H1 (cell line): Measurements from ENCODE around the gene FARS2. TPM values are rescaled to one million over a fixed set of nuclear protein-coding genes. Genes with fewer than 3 reads are reported as not detected.

Experiments used
- CTCF ChIA-PET: fragments of 300-600 bp; sonication (Branson Sonifier 250); formaldehyde crosslinking; loops from one replicate; lab custom pipeline; 2021; ENCODE audit not compliant: partially characterized antibody; lab: Charles Lee
- POLR2A ChIA-PET: fragments of 300-600 bp; sonication (Branson Sonifier 250); formaldehyde crosslinking; loops from one replicate; lab custom pipeline; 2021; ENCODE audit warnings: inconsistent platforms; ENCODE audit not compliant: partially characterized antibody; lab: Charles Lee
- DNase-seq, 2 experiments: peaks; one replicate each; pipeline versions ENCODE4 v3.0.0 to v3.0.0-alpha.2; 2010 to 2022; ENCODE audit warnings: low spot score in 2 of 2, low read depth in 1 of 2, mixed read lengths in 1 of 2
- FAIRE-seq: peaks from 2 replicates; lab custom pipeline; 2011; peaks lifted over from hg19 to GRCh38; lab: Jason Lieb, UNC
- H2AFZ ChIP-seq: 2 replicates; pipeline ENCODE4 v1.8.1; 2012; ENCODE audit warnings: low read length, inconsistent platforms
- H2AK5ac ChIP-seq: 2 replicates; pipeline ENCODE4 v1.6.1; 2013; ENCODE audit warnings: low read depth, low read length
- H2BK120ac ChIP-seq: replicated peaks from 2 replicates; pipeline ENCODE3; 2013; ENCODE audit warnings: low read depth, low read length, inconsistent platforms
- H2BK12ac ChIP-seq: 2 replicates; pipeline ENCODE4 v1.6.1; 2013; ENCODE audit warnings: low read depth, low read length
- H2BK15ac ChIP-seq: 2 replicates; pipeline ENCODE4 v1.6.1; 2013; ENCODE audit warnings: low read length
- H2BK20ac ChIP-seq: 2 replicates; pipeline ENCODE4 v1.6.1; 2013; ENCODE audit warnings: low read length
- H2BK5ac ChIP-seq: 2 replicates; pipeline ENCODE4 v1.6.1; 2013; ENCODE audit warnings: low read depth, low read length
- H3K14ac ChIP-seq: 2 replicates; pipeline ENCODE4 v1.6.1; 2013; ENCODE audit warnings: inconsistent platforms; ENCODE audit not compliant: insufficient read length
- H3K18ac ChIP-seq: 2 replicates; pipeline ENCODE4 v1.6.1; 2013; ENCODE audit warnings: low read length; ENCODE audit errors: extremely low read depth
- H3K23ac ChIP-seq: 2 replicates; pipeline ENCODE4 v1.6.1; 2013; ENCODE audit warnings: inconsistent platforms; ENCODE audit not compliant: insufficient read length
- H3K23me2 ChIP-seq: 2 replicates; pipeline ENCODE4 v1.6.1; 2013; ENCODE audit warnings: low read depth, low read length
- H3K27ac ChIP-seq: 2 replicates; pipeline ENCODE4 v1.6.1; 2011; ENCODE audit warnings: low read depth, low read length, inconsistent platforms
- H3K27me3 ChIP-seq, 4 experiments: replicated peaks in 1 of 4; 1 replicate in 1 of 4; 2 replicates in 3 of 4; pipeline versions ENCODE4 v1.6.1 to v1.8.1; 2011 to 2013; ENCODE audit warnings: low read length in 3 of 4, mild to moderate bottlenecking in 3 of 4, inconsistent platforms in 2 of 4, mixed read lengths in 2 of 4, moderate library complexity in 1 of 4; ENCODE audit not compliant: control insufficient read depth in 3 of 4, insufficient read depth in 3 of 4; ENCODE audit errors: extremely low read depth in 1 of 4
- H3K36me3 ChIP-seq, 4 experiments: 2 replicates each; pipeline versions ENCODE4 v1.6.1 to v1.8.1; 2011 to 2013; ENCODE audit warnings: mild to moderate bottlenecking in 4 of 4, low read length in 3 of 4, moderate library complexity in 2 of 4, control low read depth in 1 of 4, inconsistent platforms in 1 of 4; ENCODE audit not compliant: insufficient read depth in 4 of 4, control insufficient read depth in 2 of 4
- H3K4ac ChIP-seq: replicated peaks from 2 replicates; pipeline ENCODE3; 2013; ENCODE audit warnings: low read length, low read depth, mixed read lengths, inconsistent platforms; ENCODE audit not compliant: insufficient read length
- H3K4me1 ChIP-seq, 4 experiments: replicated peaks in 1 of 4; 1 replicate in 1 of 4; 2 replicates in 3 of 4; pipeline versions ENCODE4 v1.6.1 to v1.8.1; 2011 to 2013; ENCODE audit warnings: low read length in 3 of 4, inconsistent platforms in 2 of 4, mixed read lengths in 1 of 4; ENCODE audit not compliant: insufficient read depth in 4 of 4, control insufficient read depth in 3 of 4
- H3K4me2 ChIP-seq, 2 experiments: 2 replicates each; pipeline versions ENCODE4 v1.6.1 to v1.8.1; 2011 to 2013; ENCODE audit warnings: low read depth in 2 of 2, low read length in 2 of 2, control low read depth in 1 of 2, inconsistent platforms in 1 of 2, mild to moderate bottlenecking in 1 of 2; ENCODE audit not compliant: insufficient read depth in 1 of 2
- H3K4me3 ChIP-seq, 4 experiments: fragments of 200-600, 300-600 bp in 1 of 4; sonication (generic), shearing (Covaris generic), sonication (Bioruptor Twin) in 1 of 4; 2 replicates each; pipeline versions ENCODE4 v1.5.1 to v1.8.1; 2011 to 2016; ENCODE audit warnings: low read length in 4 of 4, low read depth in 3 of 4, control low read depth in 2 of 4, inconsistent platforms in 2 of 4, mild to moderate bottlenecking in 2 of 4, mixed read lengths in 1 of 4, moderate library complexity in 1 of 4; ENCODE audit not compliant: insufficient read depth in 2 of 4; ENCODE audit errors: extremely low read depth in 1 of 4
- H3K56ac ChIP-seq: replicated peaks from 2 replicates; pipeline ENCODE3; 2013; ENCODE audit warnings: low read depth, mild to moderate bottlenecking, mixed read lengths, low read length, inconsistent platforms; ENCODE audit not compliant: insufficient read length
- H3K79me1 ChIP-seq: 2 replicates; pipeline ENCODE4 v1.6.1; 2013; ENCODE audit warnings: low read depth, low read length, control low read depth
- H3K79me2 ChIP-seq, 2 experiments: 2 replicates each; pipeline versions ENCODE4 v1.6.1 to v1.8.1; 2012 to 2013; ENCODE audit warnings: low read length in 2 of 2, mild to moderate bottlenecking in 2 of 2, inconsistent platforms in 1 of 2; ENCODE audit not compliant: insufficient read depth in 2 of 2, control insufficient read depth in 1 of 2
- H3K9ac ChIP-seq, 4 experiments: replicated peaks in 1 of 4; 1 replicate in 1 of 4; 2 replicates in 3 of 4; pipeline versions ENCODE4 v1.6.1 to v1.8.1; 2011 to 2013; ENCODE audit warnings: low read depth in 3 of 4, low read length in 3 of 4, control low read depth in 2 of 4, mild to moderate bottlenecking in 2 of 4, moderate library complexity in 2 of 4, inconsistent platforms in 1 of 4; ENCODE audit errors: extremely low read depth in 1 of 4
- H3K9me3 ChIP-seq, 2 experiments: 2 replicates each; pipeline versions ENCODE4 v1.6.1 to v1.8.1; 2012 to 2013; ENCODE audit warnings: mild to moderate bottlenecking in 2 of 2, moderate library complexity in 2 of 2, control low read depth in 1 of 2, inconsistent platforms in 1 of 2, low read depth in 1 of 2, low read length in 1 of 2, mixed read lengths in 1 of 2; ENCODE audit not compliant: insufficient read depth in 2 of 2
- H4K20me1 ChIP-seq, 2 experiments: replicated peaks in 1 of 2; 2 replicates each; pipeline versions ENCODE3 to v1.8.1; 2011 to 2013; ENCODE audit warnings: inconsistent platforms in 2 of 2, low read length in 2 of 2, mild to moderate bottlenecking in 1 of 2; ENCODE audit not compliant: insufficient read depth in 2 of 2, control insufficient read depth in 1 of 2
- H4K5ac ChIP-seq: 2 replicates; pipeline ENCODE4 v1.6.1; 2013; ENCODE audit warnings: low read length, low read depth, mixed read lengths, inconsistent platforms; ENCODE audit not compliant: insufficient read length
- H4K8ac ChIP-seq: 2 replicates; pipeline ENCODE4 v1.8.0; 2013; ENCODE audit warnings: mild to moderate bottlenecking, moderate library complexity, low read length, inconsistent platforms; ENCODE audit not compliant: insufficient read depth; ENCODE audit errors: extremely low read depth
- H4K91ac ChIP-seq: replicated peaks from 2 replicates; pipeline ENCODE3; 2013; ENCODE audit warnings: low read length, mixed read lengths, inconsistent platforms; ENCODE audit not compliant: insufficient read length
- BCL11A ChIP-seq, 2 experiments: IDR thresholded peaks; one replicate each; pipeline ENCODE4 v1.6.1; 2011; ENCODE audit warnings: low read depth in 2 of 2, low read length in 2 of 2, mild to moderate bottlenecking in 2 of 2
- EZH2 ChIP-seq: fragments of 200-600 bp; sonication (generic); IDR thresholded peaks from 2 replicates; pipeline ENCODE4 v1.7.1; 2012; ENCODE audit warnings: low read depth, mild to moderate bottlenecking, moderate library complexity, low read length, inconsistent platforms; ENCODE audit not compliant: severe bottlenecking
- YY1 ChIP-seq: IDR thresholded peaks from 2 replicates; pipeline ENCODE4 v1.6.1; 2011; ENCODE audit warnings: low read depth, mild to moderate bottlenecking, low read length
- WGBS, 2 experiments: shearing (Covaris generic) in 1 of 2; methylation state at CpG; one replicate each; pipeline versions ENCODE4 v1.1.6 to v1.1.7; 2013 to 2015; ENCODE audit warnings: low lambda C conversion rate in 2 of 2, mixed read lengths in 2 of 2, inconsistent platforms in 1 of 2, low coverage in 1 of 2, missing lambda C conversion rate in 1 of 2; ENCODE audit not compliant: insufficient replicate concordance in 2 of 2, insufficient coverage in 1 of 2, insufficient read length in 1 of 2; ENCODE audit errors: extremely low coverage in 1 of 2, missing lambda C conversion rate in 1 of 2; 5-methylcytosine and 5-hydroxymethylcytosine counted together
- polyA plus RNA-seq, 7 experiments: library from polyadenylated mRNA; depleted of rRNA in 3 of 7; stranded (reverse) in 5 of 7; unstranded in 2 of 7; fragments of >200 nt in 5 of 7; fragments of 200-250 nt in 2 of 7; gene quantifications; 1 replicate in 5 of 7; 2 replicates in 1 of 7; 4 replicates in 1 of 7; pipeline versions ENCODE4 v1.2.1 to v1.2.3, GENCODE V29; 2011 to 2013; ENCODE audit warnings: missing spikeins in 2 of 7, mixed read lengths in 2 of 7
- total RNA-seq: library from RNA; stranded (reverse); fragmentation: NEBNext Ultra II Directional; extraction: Animal tissue kit (Norgen Biotek cat#: 25700); gene quantifications from 2 replicates; pipeline ENCODE4 v1.2.1, GENCODE V29; 2021

The FARS2 gene
- total and polyA plus RNA-seq, 2 of the 8 experiments (the other 6 are each of a cell fraction or from before 2014, with no cell fraction given): 11.7 to 14.4 TPM

- no peak overlapping the region for H4K91ac ChIP-seq
- no peaks in the 10 kb centered on the region for H3K23me2 ChIP-seq
- no peak overlapping the region for H2BK20ac ChIP-seq
- H3K4me1 ChIP-seq: no peaks in the 10 kb centered on the region
- no peak overlapping the region for H3K18ac ChIP-seq
- H3K14ac ChIP-seq: no peak overlapping the region
- H4K8ac ChIP-seq: no peak overlapping the region
- H3K9ac ChIP-seq: no peak overlapping the region
- no peaks in the 10 kb centered on the region; a peak in 1 of 7 replicates for H3K27me3 ChIP-seq
- WGBS, 2 experiments: 94% methylated on average over 5 of the region's 5 CpGs; no CpG with 5 or more reads in 1 of the 2 experiments
- no peak overlapping the region for H2BK15ac ChIP-seq
- no peak overlapping the region for H3K23ac ChIP-seq
- ChIA-PET CTCF (interaction anchor here (0.7 to 1.5 kb wide), 8 partner anchors 8 to 313 kb away, joined by 3 to 5 read pairs (median 4); no protein-coding TSS in a partner anchor), POLR2A (no interaction called here)
- no peak overlapping the region for H4K5ac ChIP-seq
- no peak overlapping the region for H3K4me3 ChIP-seq
- H3K4ac ChIP-seq: no peak overlapping the region
- H3K9me3 ChIP-seq: no peaks in the 10 kb centered on the region
- H2AFZ ChIP-seq: no peak overlapping the region
- H3K4me2 ChIP-seq: no peak overlapping the region
- no peak overlapping the region for H2BK120ac ChIP-seq
- no peaks in the 10 kb centered on the region for H3K79me2 ChIP-seq
- H2BK5ac ChIP-seq: no peak overlapping the region
- DNase-seq (no peak), FAIRE-seq (no peak)
- H3K79me1 ChIP-seq: no peaks in the 10 kb centered on the region
- H3K56ac ChIP-seq: no peak overlapping the region
- no peaks in the 10 kb centered on the region for H4K20me1 ChIP-seq
- H2BK12ac ChIP-seq: no peak overlapping the region
- no peak overlapping the region for H3K27ac ChIP-seq
- H3K36me3 ChIP-seq: no peaks in the 10 kb centered on the region
- H2AK5ac ChIP-seq: 0 out of 2 replicates have a peak overlapping the region, but pooled peaks have one; percentile 75
- TF ChIP-seq BCL11A (IDR thresholded peaks at IDR 0.05; ENCODE audit: low read depth in 2 of 2, low read length in 2 of 2): no peak
- TF ChIP-seq YY1: no peak
- TF ChIP-seq EZH2: no peak
These were observed 474.9 kb downstream of the FARS2 start for GRCh38 chr6:5736016-5736738.
